Activated naive CD8-positive, alpha-beta T cell treated with anti-CD3 and anti-CD28 coated beads, Interleukin-2, amount 50 U/mL, for 24 hours (primary cell): ENCODE data around the gene POMT1.
"Not testable (repeated sequence)": the region's sequence is repeated elsewhere in the genome, so short reads cannot be mapped to it uniquely, and the experiment has no call there.

ENCODE experiments used
- ATAC-seq: fragments of 150-1000 bp; cut with Tn5 transposase; one replicate; pipeline ENCODE4 v1.10.0; 2021
- DNase-seq: peaks from one replicate; pipeline ENCODE4 v3.0.0; 2021
- H3K27ac Mint-ChIP-seq: one replicate; pipeline ENCODE4 v1.8.0; 2021; ENCODE audit warnings: mild to moderate bottlenecking, mixed read lengths
- H3K27me3 Mint-ChIP-seq: one replicate; pipeline ENCODE4 v1.8.0; 2021; ENCODE audit warnings: mixed read lengths
- H3K36me3 Mint-ChIP-seq: one replicate; pipeline ENCODE4 v1.8.0; 2021; ENCODE audit warnings: low read depth, mixed read lengths
- H3K4me1 Mint-ChIP-seq: one replicate; pipeline ENCODE4 v1.8.0; 2021; ENCODE audit warnings: mixed read lengths
- H3K4me3 Mint-ChIP-seq: one replicate; pipeline ENCODE4 v1.8.0; 2021; ENCODE audit warnings: mild to moderate bottlenecking, moderate library complexity, mixed read lengths
- H3K9me3 Mint-ChIP-seq: one replicate; pipeline ENCODE4 v1.8.0; 2021; ENCODE audit warnings: mixed read lengths

The POMT1 gene

DNA sequence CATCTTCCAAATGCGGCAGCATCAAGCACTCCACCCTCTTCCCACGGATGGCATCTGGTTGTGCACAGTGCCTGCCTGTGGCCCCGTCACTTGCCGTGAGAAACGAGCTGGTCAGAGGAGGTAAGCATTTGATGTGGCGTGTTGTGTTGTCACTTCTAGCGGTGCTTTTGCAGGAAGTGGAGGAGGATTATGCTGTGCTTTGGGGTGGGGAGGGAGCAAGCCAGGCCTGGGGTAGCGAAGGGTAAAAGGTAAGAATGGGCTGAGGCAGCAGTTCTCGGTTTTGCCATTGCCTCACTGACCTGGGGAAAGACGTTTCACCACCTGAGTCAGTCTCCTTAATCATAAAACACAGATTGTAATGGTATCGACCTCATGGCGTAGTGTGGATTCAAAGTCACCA is 2.3 kb upstream of the POMT1 start:
- peak; percentile 60 for ATAC-seq
- peaks cover 60% of the 10 kb centered on the region for H3K4me1 Mint-ChIP-seq
- peaks cover 15% of the 10 kb centered on the region for H3K36me3 Mint-ChIP-seq
- no peaks in the 10 kb centered on the region for H3K9me3 Mint-ChIP-seq
- peak overlapping the region; percentile 73 for H3K4me3 Mint-ChIP-seq
- DNase-seq, result peak; percentile 58
- no peaks in the 10 kb centered on the region for H3K27me3 Mint-ChIP-seq
- peak overlapping the region; percentile 89 for H3K27ac Mint-ChIP-seq

DNA sequence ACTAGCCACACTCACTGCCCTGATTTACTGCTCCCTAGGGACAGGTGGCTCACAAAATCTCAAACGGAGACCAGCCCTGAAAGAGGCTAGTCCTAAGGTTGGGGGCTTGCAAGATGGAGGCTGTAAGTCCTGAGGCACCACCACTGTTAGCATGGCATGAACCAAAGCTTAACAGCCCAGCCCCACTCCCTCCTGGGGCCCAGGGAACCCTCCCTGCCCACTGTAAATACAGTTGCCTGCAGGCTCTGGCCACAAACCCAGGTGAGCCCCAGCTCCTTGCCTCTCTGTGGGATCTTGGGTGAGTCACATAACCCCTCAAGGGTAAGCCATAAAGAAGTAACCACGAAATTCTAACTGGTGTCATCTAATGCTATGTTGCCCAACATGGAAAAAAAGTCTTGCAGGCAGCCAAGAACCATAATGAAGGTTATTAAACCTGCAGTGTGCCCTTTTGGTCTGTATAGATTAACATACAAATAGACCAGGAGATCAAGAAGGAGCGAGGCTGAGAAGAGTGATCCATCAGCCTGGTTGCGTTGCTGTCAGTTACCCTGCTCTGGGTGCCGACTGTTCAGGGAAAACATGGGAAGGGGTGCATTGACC is 1.7 kb upstream of the POMT1 start:
- ATAC-seq (peak; percentile 61), DNase-seq (peak; percentile 67)
- peak overlapping the region; percentile 89 for H3K27ac Mint-ChIP-seq
- H3K9me3 Mint-ChIP-seq, result no peaks in the 10 kb centered on the region
- H3K27me3 Mint-ChIP-seq, result no peaks in the 10 kb centered on the region
- peaks cover 14% of the 10 kb centered on the region for H3K36me3 Mint-ChIP-seq
- peaks cover 61% of the 10 kb centered on the region for H3K4me1 Mint-ChIP-seq
- peak overlapping the region; percentile 73 for H3K4me3 Mint-ChIP-seq

DNA sequence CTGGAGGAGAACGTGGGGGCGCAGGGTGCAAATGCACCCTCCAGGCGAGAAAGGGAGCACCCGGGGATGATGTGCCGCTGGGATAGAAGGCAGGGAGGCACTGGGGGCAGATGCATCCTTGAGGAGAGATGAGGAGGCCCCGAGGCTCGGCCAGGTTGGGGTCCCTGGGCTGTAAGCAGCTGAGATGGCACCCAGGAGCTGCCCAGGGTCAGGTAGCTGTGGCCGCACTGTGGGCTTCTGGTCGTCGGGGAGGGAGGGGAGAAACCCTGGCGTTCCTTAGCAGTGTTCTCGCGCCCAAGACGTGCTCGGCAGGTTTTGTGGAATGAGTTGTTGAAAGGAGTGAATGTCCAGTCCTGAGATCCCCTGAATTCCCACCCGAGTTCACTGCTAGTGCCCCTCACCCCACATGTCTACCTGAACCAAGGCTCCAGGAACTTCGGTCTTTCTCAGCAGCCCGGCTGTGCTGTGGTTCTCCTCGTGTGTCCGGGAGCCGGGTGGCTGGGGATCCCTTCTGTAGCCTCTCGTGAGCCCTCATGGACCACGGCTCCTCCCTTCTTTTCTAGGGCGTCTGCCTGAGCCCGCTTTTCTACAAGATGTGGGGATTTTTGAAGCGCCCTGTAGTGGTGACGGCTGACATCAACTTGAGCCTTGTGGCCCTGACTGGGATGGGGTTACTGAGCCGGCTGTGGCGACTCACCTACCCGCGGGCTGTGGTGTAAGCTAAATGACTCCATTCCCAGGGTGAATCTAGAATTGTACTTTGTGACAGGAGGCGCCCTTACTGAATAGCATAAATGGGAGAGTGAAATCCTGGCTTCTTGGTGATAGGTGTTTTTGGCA is 1.1 kb downstream of the POMT1 start:
- Mint-ChIP-seq H3K4me1 (peaks cover 60% of the 10 kb centered on the region), H3K4me3 (peak overlapping the region; percentile 93), H3K36me3 (peaks cover 9% of the 10 kb centered on the region), H3K27ac (peak overlapping the region; percentile 81), H3K27me3 (no peaks in the 10 kb centered on the region), H3K9me3 (no peaks in the 10 kb centered on the region)
- ATAC-seq (peak; percentile 69), DNase-seq (peak; percentile 75)

DNA sequence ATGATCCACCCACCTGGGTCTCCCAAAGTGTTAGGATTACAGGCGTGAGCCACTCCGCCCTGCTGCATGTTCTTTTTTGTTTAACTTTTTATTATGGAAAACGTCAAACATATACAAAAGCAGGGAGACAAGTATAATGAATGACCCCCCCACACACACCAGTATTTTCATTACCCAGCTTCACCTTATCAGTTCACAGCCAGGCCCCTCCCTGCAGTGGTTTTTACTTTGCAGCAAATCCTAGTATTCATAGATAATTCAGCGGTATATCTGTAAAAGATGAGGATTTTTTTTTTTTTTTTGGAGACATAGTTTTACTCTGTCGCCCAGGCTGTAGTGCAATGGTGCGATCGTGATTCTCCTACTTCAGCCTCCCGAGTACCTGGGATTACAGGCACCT is 2.3 kb downstream of the POMT1 start:
- H3K36me3 Mint-ChIP-seq, result peaks cover 10% of the 10 kb centered on the region
- peaks cover 48% of the 10 kb centered on the region for H3K4me1 Mint-ChIP-seq
- ATAC-seq, result no peak
- no peak overlapping the region for H3K27ac Mint-ChIP-seq
- no peaks in the 10 kb centered on the region for H3K27me3 Mint-ChIP-seq
- H3K9me3 Mint-ChIP-seq, result no peaks in the 10 kb centered on the region
- H3K4me3 Mint-ChIP-seq, result no peak overlapping the region
- no peak for DNase-seq

- Mint-ChIP-seq H3K4me1 (no peaks in the 10 kb centered on the region), H3K36me3 (peaks cover 16% of the 10 kb centered on the region), H3K4me3 (no peak overlapping the region), H3K9me3 (no peaks in the 10 kb centered on the region), H3K27ac (no peak overlapping the region), H3K27me3 (no peaks in the 10 kb centered on the region)
- ATAC-seq, result no peak
- no peak for DNase-seq
Observed at GRCh38 chr9:131511416-131511815, 8.7 kb downstream of the POMT1 start.

DNA sequence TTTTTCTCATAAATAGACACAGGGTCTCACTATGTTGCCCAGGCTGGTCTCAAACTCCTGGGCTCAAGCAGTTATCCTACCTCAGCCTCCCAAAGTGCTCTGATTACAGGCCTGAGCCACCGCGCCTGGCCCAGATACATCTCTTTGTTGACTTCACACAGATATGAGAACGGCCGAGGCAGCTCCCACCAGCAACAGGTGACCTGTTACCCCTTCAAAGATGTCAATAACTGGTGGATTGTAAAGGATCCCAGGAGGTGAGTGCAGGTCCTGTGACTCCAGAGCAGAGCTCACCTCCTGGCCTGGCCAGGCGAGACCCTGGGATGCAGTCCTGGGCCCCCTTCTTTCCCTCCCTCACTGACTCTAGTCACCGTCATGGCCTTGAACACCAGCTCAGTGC is 9.2 kb downstream of the POMT1 start:
- peaks cover 15% of the 10 kb centered on the region for H3K36me3 Mint-ChIP-seq
- no peaks in the 10 kb centered on the region for H3K9me3 Mint-ChIP-seq
- no peaks in the 10 kb centered on the region for H3K4me1 Mint-ChIP-seq
- no peak overlapping the region for H3K27ac Mint-ChIP-seq
- H3K4me3 Mint-ChIP-seq, result no peak overlapping the region
- ATAC-seq (no peak), DNase-seq (no peak)
- H3K27me3 Mint-ChIP-seq, result no peaks in the 10 kb centered on the region

DNA sequence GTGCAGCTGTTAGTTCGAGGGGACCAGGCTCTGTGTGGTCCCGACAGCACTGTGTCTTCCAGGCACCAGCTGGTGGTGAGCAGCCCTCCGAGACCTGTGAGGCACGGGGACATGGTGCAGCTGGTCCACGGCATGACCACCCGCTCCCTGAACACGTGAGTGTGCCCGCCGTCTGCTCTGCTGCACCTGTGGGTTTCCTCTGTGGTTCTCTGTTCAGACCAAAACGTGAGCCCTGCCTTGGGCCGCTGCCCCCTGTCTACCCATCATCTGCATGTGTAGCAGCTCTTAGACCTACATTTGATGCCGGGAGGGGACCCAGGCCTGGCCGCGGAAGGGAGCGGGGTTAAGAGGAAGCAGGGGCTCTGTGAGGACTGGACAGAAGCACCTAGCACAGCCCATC is 10.5 kb downstream of the POMT1 start:
- no peaks in the 10 kb centered on the region for H3K4me1 Mint-ChIP-seq
- H3K27me3 Mint-ChIP-seq, result no peaks in the 10 kb centered on the region
- DNase-seq, result no peak
- no peaks in the 10 kb centered on the region for H3K9me3 Mint-ChIP-seq
- H3K36me3 Mint-ChIP-seq, result peaks cover 19% of the 10 kb centered on the region
- no peak for ATAC-seq
- no peak overlapping the region for H3K4me3 Mint-ChIP-seq
- H3K27ac Mint-ChIP-seq, result no peak overlapping the region

DNA sequence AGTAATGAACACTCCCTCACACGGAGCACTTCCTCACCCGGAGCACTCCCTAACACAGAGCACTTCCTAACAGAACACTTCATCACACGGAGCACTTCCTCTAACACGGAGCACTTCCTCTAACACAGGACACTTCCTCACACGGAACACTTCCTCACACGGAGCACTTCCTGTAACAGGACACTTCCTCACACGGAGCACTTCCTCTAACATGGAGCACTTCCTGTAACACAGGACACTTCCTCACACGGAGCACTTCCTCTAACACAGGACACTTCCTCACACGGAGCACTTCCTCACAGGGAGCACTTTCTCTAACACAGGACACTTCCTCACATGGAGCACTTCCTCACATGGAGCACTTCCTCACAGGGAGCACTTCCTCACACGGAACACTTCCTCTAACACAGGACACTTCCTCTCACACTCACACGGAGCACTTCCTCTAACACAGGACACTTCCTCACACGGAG is 12.9 kb downstream of the POMT1 start:
- not testable (repeated sequence) for H3K4me3 Mint-ChIP-seq, H3K27ac Mint-ChIP-seq, DNase-seq, ATAC-seq, H3K27me3 Mint-ChIP-seq, H3K9me3 Mint-ChIP-seq, H3K4me1 Mint-ChIP-seq
- H3K36me3 Mint-ChIP-seq, result peaks cover 21% of the 10 kb centered on the region

- peaks cover 17% of the 10 kb centered on the region for H3K36me3 Mint-ChIP-seq
- H3K9me3 Mint-ChIP-seq, result no peaks in the 10 kb centered on the region
- ATAC-seq, result no peak
- no peaks in the 10 kb centered on the region for H3K4me1 Mint-ChIP-seq
- no peak overlapping the region for H3K27ac Mint-ChIP-seq
- no peak for DNase-seq
- no peaks in the 10 kb centered on the region for H3K27me3 Mint-ChIP-seq
- H3K4me3 Mint-ChIP-seq, result no peak overlapping the region
Observed at GRCh38 chr9:131516100-131516499, 13.4 kb downstream of the POMT1 start.

GRCh38 chr9:131516930-131517329 is 14.2 kb downstream of the POMT1 start:
- Mint-ChIP-seq H3K4me3 (no peak overlapping the region), H3K27ac (no peak overlapping the region), H3K27me3 (no peaks in the 10 kb centered on the region), H3K36me3 (peaks cover 14% of the 10 kb centered on the region), H3K4me1 (no peaks in the 10 kb centered on the region), H3K9me3 (no peaks in the 10 kb centered on the region)
- DNase-seq, result no peak
- ATAC-seq, result no peak

DNA sequence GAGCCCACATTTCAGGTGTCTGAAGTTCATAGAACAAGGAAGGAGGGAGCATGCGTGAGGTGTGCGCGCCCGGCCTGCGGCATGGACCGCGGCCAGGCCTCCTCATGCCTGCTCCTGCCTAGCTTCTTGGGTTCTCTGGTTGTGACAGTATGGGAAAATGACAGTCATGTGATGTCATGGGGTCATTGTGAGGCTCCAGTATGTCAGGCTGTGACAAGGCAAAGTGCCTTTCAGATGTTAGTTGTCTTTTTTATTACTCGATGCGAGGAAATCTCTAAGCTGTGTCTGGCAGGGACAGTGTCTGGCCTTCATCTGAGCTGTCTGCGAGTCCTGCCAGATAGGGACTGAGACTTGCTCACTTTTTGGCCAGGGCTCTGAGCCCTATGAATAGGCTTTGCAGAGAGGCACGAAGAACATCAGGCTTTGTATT is 15.1 kb downstream of the POMT1 start:
- Mint-ChIP-seq H3K9me3 (no peaks in the 10 kb centered on the region), H3K4me3 (no peak overlapping the region), H3K27me3 (no peaks in the 10 kb centered on the region), H3K4me1 (no peaks in the 10 kb centered on the region), H3K27ac (no peak overlapping the region), H3K36me3 (peaks cover 12% of the 10 kb centered on the region)
- no peak for DNase-seq
- ATAC-seq, result no peak

- no peak for DNase-seq
- Mint-ChIP-seq H3K27ac (no peak overlapping the region), H3K4me1 (no peaks in the 10 kb centered on the region), H3K9me3 (no peaks in the 10 kb centered on the region), H3K36me3 (peaks cover 12% of the 10 kb centered on the region), H3K4me3 (no peak overlapping the region), H3K27me3 (no peaks in the 10 kb centered on the region)
- ATAC-seq, result no peak
Observed at GRCh38 chr9:131518553-131518952, 15.8 kb downstream of the POMT1 start.

DNA sequence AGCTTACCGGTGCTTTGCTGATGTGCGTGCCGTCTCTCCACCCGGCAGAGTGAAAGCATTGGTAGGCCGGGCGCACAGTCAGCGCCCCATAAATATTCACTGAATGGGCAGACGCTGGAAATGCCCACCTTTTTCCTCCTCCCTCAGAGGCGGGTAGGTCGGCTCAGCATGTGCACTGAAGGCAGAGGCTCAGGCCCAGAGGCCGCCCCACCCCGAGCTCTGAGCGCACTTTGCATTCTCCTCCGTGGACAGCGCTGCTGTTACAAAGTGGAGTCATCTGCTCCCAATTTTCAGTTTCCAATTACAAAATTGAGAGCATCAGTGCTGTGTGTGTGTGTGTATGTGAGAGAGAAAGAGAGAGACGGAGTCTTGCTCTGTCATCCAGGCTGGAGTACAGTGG is 17.8 kb downstream of the POMT1 start:
- Mint-ChIP-seq H3K36me3 (peaks cover 19% of the 10 kb centered on the region), H3K4me3 (no peak overlapping the region), H3K4me1 (no peaks in the 10 kb centered on the region), H3K27me3 (no peaks in the 10 kb centered on the region), H3K27ac (no peak overlapping the region), H3K9me3 (no peaks in the 10 kb centered on the region)
- ATAC-seq, result no peak
- no peak for DNase-seq

DNA sequence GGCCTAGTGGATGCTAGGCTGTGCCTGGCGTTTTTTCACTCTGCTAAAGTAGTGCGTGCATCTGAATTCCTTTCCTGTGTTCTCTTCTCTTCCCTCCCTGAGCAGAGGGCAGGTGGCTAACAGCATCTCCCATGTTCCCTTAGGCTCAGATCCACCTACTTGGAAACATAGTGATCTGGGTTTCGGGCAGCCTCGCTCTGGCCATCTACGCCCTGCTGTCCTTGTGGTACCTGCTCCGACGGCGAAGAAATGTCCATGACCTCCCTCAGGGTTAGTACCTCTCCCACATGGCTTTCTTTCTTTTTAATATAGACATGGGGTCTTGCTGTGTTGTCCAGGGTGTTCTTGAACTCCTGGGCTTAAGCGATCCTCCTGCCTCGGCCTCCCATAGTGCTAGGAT is 18.5 kb downstream of the POMT1 start:
- H3K4me3 Mint-ChIP-seq, result no peak overlapping the region

DNA sequence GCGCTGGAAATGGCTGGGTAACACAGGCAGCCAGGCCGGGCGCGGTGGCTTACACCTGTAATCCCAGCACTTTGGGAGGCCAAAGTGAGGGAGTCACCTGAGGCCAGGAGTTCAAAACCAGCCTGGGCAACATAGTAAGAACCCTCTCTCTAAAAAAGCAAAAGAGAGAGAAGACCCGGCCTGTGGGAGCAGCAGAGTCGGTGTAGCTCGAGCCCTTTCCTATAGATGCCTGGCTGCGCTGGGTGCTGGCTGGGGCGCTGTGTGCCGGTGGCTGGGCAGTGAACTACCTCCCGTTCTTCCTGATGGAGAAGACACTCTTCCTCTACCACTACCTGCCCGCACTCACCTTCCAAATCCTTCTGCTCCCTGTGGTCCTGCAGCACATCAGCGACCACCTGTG is 19.1 kb downstream of the POMT1 start:
- DNase-seq (no peak), ATAC-seq (no peak)
- Mint-ChIP-seq H3K27ac (no peak overlapping the region), H3K9me3 (no peaks in the 10 kb centered on the region), H3K4me3 (no peak overlapping the region), H3K36me3 (peaks cover 18% of the 10 kb centered on the region), H3K27me3 (no peaks in the 10 kb centered on the region), H3K4me1 (no peaks in the 10 kb centered on the region)

More for the DNA sequence above, 18.5 kb downstream of the POMT1 start:
- ATAC-seq (no peak), DNase-seq (no peak)
- Mint-ChIP-seq H3K27me3 (no peaks in the 10 kb centered on the region), H3K9me3 (no peaks in the 10 kb centered on the region), H3K4me1 (no peaks in the 10 kb centered on the region), H3K27ac (no peak overlapping the region), H3K36me3 (peaks cover 19% of the 10 kb centered on the region)
